Smooth muscle cell (in vitro differentiated cells): ENCODE results near the gene CNTNAP4. TPM values are rescaled to one million over a fixed set of nuclear protein-coding genes. Genes with fewer than 3 reads are reported as not detected.

Source experiments
- DNase-seq: peaks from one replicate; lab custom pipeline; 2025; ENCODE audit not compliant: unreplicated experiment; lab: John Stamatoyannopoulos, UW
- H2AFZ ChIP-seq: fragments of 200-600 bp; sonication (generic); 2 replicates; pipeline ENCODE4 v1.6.0; 2016; ENCODE audit warnings: antibody characterized with exemption, low read depth, mild to moderate bottlenecking
- H3F3A ChIP-seq: fragments of 200-600 bp; sonication (generic); 2 replicates; pipeline ENCODE4 v1.6.0; 2017; ENCODE audit warnings: antibody characterized with exemption, low read depth
- H3K27ac ChIP-seq: fragments of 200-600 bp; sonication (generic); 2 replicates; pipeline ENCODE4 v1.5.1; 2016; ENCODE audit warnings: low read depth, mild to moderate bottlenecking
- H3K27me3 ChIP-seq: fragments of 200-600 bp; sonication (generic); 2 replicates; pipeline ENCODE4 v1.6.1; 2016; ENCODE audit warnings: low read depth, mild to moderate bottlenecking
- H3K36me3 ChIP-seq: fragments of 200-600 bp; sonication (generic); 2 replicates; pipeline ENCODE4 v1.5.1; 2016; ENCODE audit warnings: low read depth
- H3K4me1 ChIP-seq: fragments of 200-600 bp; sonication (generic); 2 replicates; pipeline ENCODE4 v1.5.1; 2016; ENCODE audit warnings: low read depth
- H3K4me2 ChIP-seq: fragments of 200-600 bp; sonication (generic); 2 replicates; pipeline ENCODE4 v1.6.0; 2016; ENCODE audit warnings: mild to moderate bottlenecking
- H3K4me3 ChIP-seq: fragments of 200-600 bp; sonication (generic); 2 replicates; pipeline ENCODE4 v1.5.1; 2016; ENCODE audit warnings: mild to moderate bottlenecking
- H3K79me2 ChIP-seq: fragments of 200-600 bp; sonication (generic); 2 replicates; pipeline ENCODE4 v1.6.0; 2016; ENCODE audit warnings: low read depth, mild to moderate bottlenecking
- H3K9ac ChIP-seq: fragments of 200-600 bp; sonication (generic); 2 replicates; pipeline ENCODE4 v1.6.0; 2016; ENCODE audit warnings: low read depth
- H3K9me3 ChIP-seq: fragments of 200-600 bp; sonication (generic); replicated peaks from 2 replicates; pipeline ENCODE4 v1.5.1; 2016; ENCODE audit warnings: low read depth
- H4K20me1 ChIP-seq: fragments of 200-600 bp; sonication (generic); 2 replicates; pipeline ENCODE4 v1.6.0; 2016; ENCODE audit warnings: low read depth
- CTCF ChIP-seq: fragments of 200-600 bp; sonication (generic); IDR thresholded peaks from 2 replicates; pipeline ENCODE4 v1.5.1; 2017; ENCODE audit warnings: borderline replicate concordance, mild to moderate bottlenecking, antibody characterized with exemption; ENCODE audit not compliant: insufficient read depth, poor library complexity, severe bottlenecking
- WGBS: methylation state at CpG from one replicate; pipeline ENCODE4 v1.1.7; 2016; ENCODE audit warnings: low lambda C conversion rate; 5-methylcytosine and 5-hydroxymethylcytosine counted together
- polyA plus RNA-seq: library from polyadenylated mRNA; unstranded; fragments of >200 nt; fragmentation: Nextera tagmentation; extraction: Ambion mirVana; gene quantifications from 2 replicates; pipeline ENCODE4 v1.2.1, GENCODE V29; 2016
- total RNA-seq: library from RNA; depleted of rRNA; stranded (reverse); fragments of >200 nt; gene quantifications from 2 replicates; pipeline ENCODE4 v1.2.3, GENCODE V29; 2014

CNTNAP4 gene
- total and polyA plus RNA-seq, 2 experiments from 2014 or later, result 0.13 to 0.25 TPM

- no peak for DNase-seq
- WGBS, result 73% methylated on average over 3 of the region's 3 CpGs
- Histone ChIP-seq H3K79me2 (no peaks in the 10 kb centered on the region), H3K9me3 (no peaks in the 10 kb centered on the region), H3K4me3 (no peak overlapping the region), H3K9ac (no peak overlapping the region), H3K27me3 (no peaks in the 10 kb centered on the region), H3F3A (no peaks in the 10 kb centered on the region), H3K4me2 (no peak overlapping the region), H4K20me1 (no peaks in the 10 kb centered on the region), H3K27ac (no peak overlapping the region), H3K36me3 (no peaks in the 10 kb centered on the region), H3K4me1 (no peaks in the 10 kb centered on the region), H2AFZ (no peak overlapping the region)
- TF ChIP-seq CTCF, result no peak
Measured at GRCh38 chr16:76345163-76345661, 68.0 kb downstream of the CNTNAP4 start.

- WGBS, result 91% methylated on average over 3 of the region's 3 CpGs
- H3K4me1 ChIP-seq, result no peaks in the 10 kb centered on the region
- DNase-seq, result no peak
- no peak overlapping the region for H3K9ac ChIP-seq
- H3F3A ChIP-seq, result no peaks in the 10 kb centered on the region
- H3K9me3 ChIP-seq, result no peaks in the 10 kb centered on the region
- no peaks in the 10 kb centered on the region for H3K79me2 ChIP-seq
- H3K4me2 ChIP-seq, result no peak overlapping the region
- no peaks in the 10 kb centered on the region for H4K20me1 ChIP-seq
- no peaks in the 10 kb centered on the region for H3K27me3 ChIP-seq
- TF ChIP-seq CTCF, result no peak
- no peak overlapping the region for H2AFZ ChIP-seq
- no peak overlapping the region for H3K27ac ChIP-seq
- H3K36me3 ChIP-seq, result no peaks in the 10 kb centered on the region
- H3K4me3 ChIP-seq, result no peak overlapping the region
Measured at GRCh38 chr16:76346210-76346609, 69.0 kb downstream of the CNTNAP4 start.

GRCh38 chr16:76351441-76351840 lies 74.2 kb downstream of the CNTNAP4 start:
- H3K9ac ChIP-seq, result no peak overlapping the region
- H4K20me1 ChIP-seq, result no peaks in the 10 kb centered on the region
- WGBS, result 88% methylated on average over 5 of the region's 5 CpGs
- no peak for TF ChIP-seq CTCF
- H3K4me2 ChIP-seq, result no peak overlapping the region
- no peaks in the 10 kb centered on the region for H3K36me3 ChIP-seq
- H3K4me1 ChIP-seq, result no peaks in the 10 kb centered on the region
- no peak overlapping the region for H3K4me3 ChIP-seq
- H3K79me2 ChIP-seq, result no peaks in the 10 kb centered on the region
- H3K9me3 ChIP-seq, result no peaks in the 10 kb centered on the region
- no peaks in the 10 kb centered on the region for H3K27me3 ChIP-seq
- no peak overlapping the region for H3K27ac ChIP-seq
- DNase-seq, result no peak
- no peaks in the 10 kb centered on the region for H3F3A ChIP-seq
- H2AFZ ChIP-seq, result no peak overlapping the region

GRCh38 chr16:76360404-76360803 lies 83.2 kb downstream of the CNTNAP4 start:
- WGBS, result 68% methylated on average over 1 of the region's 1 CpG

More at GRCh38 chr16:76360404-76360803, 83.2 kb downstream of the CNTNAP4 start:
- Histone ChIP-seq H3K27me3 (no peaks in the 10 kb centered on the region), H3F3A (no peaks in the 10 kb centered on the region), H3K4me3 (no peak overlapping the region), H3K9me3 (no peaks in the 10 kb centered on the region), H3K36me3 (no peaks in the 10 kb centered on the region), H3K79me2 (no peaks in the 10 kb centered on the region), H2AFZ (no peak overlapping the region), H3K27ac (no peak overlapping the region), H3K4me2 (no peak overlapping the region), H3K9ac (no peak overlapping the region), H3K4me1 (no peaks in the 10 kb centered on the region), H4K20me1 (no peaks in the 10 kb centered on the region)
- no peak for DNase-seq
- no peak for TF ChIP-seq CTCF
